C4-2B (cell line): Measurements from ENCODE around the gene ETNK1.

Source experiments
- CTCF ChIP-seq: fragments of 450-650 bp; conservative IDR thresholded peaks from 2 replicates; pipeline ENCODE4 v1.5.1; 2017; ENCODE audit warnings: mild to moderate bottlenecking
- ZFX ChIP-seq: fragments of 450-650 bp; IDR thresholded peaks from 2 replicates; pipeline ENCODE4 v1.6.1; 2017

DNA sequence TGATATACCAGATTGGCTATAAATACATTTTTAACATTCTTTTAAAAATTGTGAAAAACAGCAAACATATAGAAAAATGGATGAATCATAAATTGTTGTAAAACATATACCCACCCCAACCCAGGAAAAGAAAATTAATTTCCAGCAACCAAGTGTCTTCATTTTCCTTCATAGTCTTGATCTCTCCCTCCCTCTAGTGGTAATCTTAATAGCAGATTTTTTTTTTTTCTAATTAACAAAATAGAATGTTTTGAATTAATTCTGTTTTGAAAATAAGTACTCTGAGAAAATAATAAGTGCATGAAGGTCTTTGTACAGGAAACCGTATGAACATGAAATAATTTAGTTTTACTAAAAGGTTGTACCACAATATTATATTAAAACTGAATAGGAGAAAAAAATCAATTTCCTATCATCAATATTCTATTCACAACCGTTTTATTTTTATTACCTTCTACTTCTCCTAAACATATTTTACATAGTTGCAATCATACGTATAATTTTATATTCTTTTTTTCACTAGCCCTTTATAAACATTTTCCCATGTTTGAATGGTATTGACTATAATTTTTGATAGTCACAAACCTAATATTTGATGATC is 7.0 kb downstream of the ETNK1 start:
- TF ChIP-seq CTCF: peak; percentile 83
- no peak for TF ChIP-seq ZFX
